K562 (cell line): Measurements from ENCODE around the gene TRPM4. TPM values are rescaled to one million over a fixed set of nuclear protein-coding genes. Genes with fewer than 3 reads are reported as not detected.

Experiments used
- DDX20 ChIP-seq: fragments of 450-650 bp; IDR thresholded peaks from 2 replicates; pipeline ENCODE4 v1.6.1; 2016; ENCODE audit warnings: missing genetic modification characterization, low read depth, mild to moderate bottlenecking, missing compliant biosample characterization, moderate library complexity
- RBM34 ChIP-seq: fragments of 200-400 bp; formaldehyde crosslinking; IDR thresholded peaks from 2 replicates; pipeline ENCODE4 v1.6.1; 2018; ENCODE audit warnings: low read length, borderline replicate concordance; ENCODE audit not compliant: insufficient read depth
- polyA plus RNA-seq, 8 experiments: library from polyadenylated mRNA; depleted of rRNA in 4 of 8; stranded (reverse) in 5 of 8; unstranded in 3 of 8; fragments of >200 nt; fragmentation: Nextera tagmentation in 2 of 8; fragmentation: Illumina TruSeq in 1 of 8; extraction: Ambion mirVana in 2 of 8; extraction: Trizol in 1 of 8; gene quantifications; 2 replicates each; pipeline versions ENCODE4 v1.2.1 to v1.2.3, GENCODE V29; 2011 to 2014; ENCODE audit warnings: inconsistent platforms in 1 of 8, missing spikeins in 1 of 8
- total RNA-seq, 7 experiments: library from RNA; depleted of rRNA in 6 of 7; stranded (reverse); fragments of >200 nt in 6 of 7; fragmentation: Illumina TruSeq in 2 of 7; extraction: Trizol in 2 of 7; gene quantifications; 2 replicates each; pipeline versions ENCODE4 v1.2.1 to v1.2.3, GENCODE V29; 2011 to 2021; ENCODE audit warnings: low replicate concordance in 1 of 7
- TF ChIP-seq, protein P1 (sequence below): sonication (generic); formaldehyde crosslinking; IDR thresholded peaks from 2 replicates; pipeline ENCODE4 v1.8.0; 2022; ENCODE audit warnings: mild to moderate bottlenecking, missing genetic modification reagents
- TF ChIP-seq, protein P2 (sequence below): sonication (generic); formaldehyde crosslinking; IDR thresholded peaks from 2 replicates; pipeline ENCODE4 v1.8.1; 2023; ENCODE audit warnings: mild to moderate bottlenecking, missing genetic modification reagents
- TF ChIP-seq, protein P3 (sequence below), 2 experiments: fragments of 150-350 bp in 1 of 2; IDR thresholded peaks; 2 replicates each; pipeline ENCODE4 v1.6.1; 2012 to 2016; ENCODE audit warnings: low read depth in 2 of 2, low read length in 2 of 2, mild to moderate bottlenecking in 1 of 2, moderate library complexity in 1 of 2
- TF ChIP-seq, protein P4 (sequence below): sonication (generic); formaldehyde crosslinking; IDR thresholded peaks from 2 replicates; pipeline ENCODE4 v1.8.0; 2022; ENCODE audit warnings: missing genetic modification reagents, mild to moderate bottlenecking, borderline replicate concordance
- TF ChIP-seq, protein P5 (sequence below): fragments of 450-650 bp; formaldehyde crosslinking; IDR thresholded peaks from 2 replicates; pipeline ENCODE4 v1.4.0; 2020; ENCODE audit warnings: mild to moderate bottlenecking, moderate library complexity
- TF ChIP-seq, protein P6 (sequence below), 2 experiments: fragments of 450-650 bp in 1 of 2; sonication (generic) in 1 of 2; formaldehyde crosslinking in 1 of 2; IDR thresholded peaks in 1 of 2; conservative IDR thresholded peaks in 1 of 2; 2 replicates each; pipeline versions ENCODE4 v1.6.1 to v1.8.1; 2016 to 2023; ENCODE audit warnings: mild to moderate bottlenecking in 2 of 2, moderate library complexity in 2 of 2, inconsistent platforms in 1 of 2, missing genetic modification reagents in 1 of 2

Gene TRPM4
- total and polyA plus RNA-seq, 9 of the 15 experiments (the other 6 are each of a cell fraction or from before 2014, with no cell fraction given) = 6.5 to 45.4 (median 15.2) TPM

DNA sequence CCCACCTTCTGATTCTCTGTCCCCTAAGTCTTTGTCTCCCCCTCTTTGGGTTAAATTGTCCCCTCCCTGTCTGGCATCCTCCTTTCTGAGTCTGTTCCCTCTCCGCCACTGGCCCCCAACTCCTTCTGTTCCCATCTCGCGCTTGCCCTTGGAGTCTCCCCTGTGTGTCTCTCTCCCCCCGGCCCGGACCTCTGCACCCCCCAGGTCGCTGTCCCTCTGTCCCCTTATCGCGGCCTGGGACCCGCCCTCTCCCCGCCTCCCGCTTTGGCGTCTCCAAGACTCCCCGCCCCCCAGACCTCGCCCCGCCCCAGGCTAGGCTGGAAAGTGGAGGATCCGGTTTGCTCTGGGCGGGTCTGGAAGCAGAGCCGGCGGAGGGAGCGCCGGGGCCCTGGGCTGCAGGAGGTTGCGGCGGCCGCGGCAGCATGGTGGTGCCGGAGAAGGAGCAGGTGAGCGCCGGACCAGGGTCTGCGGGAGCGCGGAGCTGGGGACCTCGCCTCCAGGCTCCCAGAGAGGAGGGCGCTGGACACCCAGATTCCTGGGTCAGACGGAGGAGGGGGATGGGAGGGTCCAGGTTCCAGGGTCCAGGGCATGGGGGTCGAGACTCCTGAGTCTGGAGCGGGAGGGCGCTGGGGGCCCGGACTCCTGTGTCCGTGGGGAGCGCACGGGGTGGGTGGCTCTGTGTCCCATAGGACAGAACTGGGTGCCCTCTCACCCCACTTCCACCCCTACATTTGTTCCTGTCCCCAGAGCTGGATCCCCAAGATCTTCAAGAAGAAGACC, at the start of gene TRPM4 (continued):
- TF ChIP-seq, protein P1, sequence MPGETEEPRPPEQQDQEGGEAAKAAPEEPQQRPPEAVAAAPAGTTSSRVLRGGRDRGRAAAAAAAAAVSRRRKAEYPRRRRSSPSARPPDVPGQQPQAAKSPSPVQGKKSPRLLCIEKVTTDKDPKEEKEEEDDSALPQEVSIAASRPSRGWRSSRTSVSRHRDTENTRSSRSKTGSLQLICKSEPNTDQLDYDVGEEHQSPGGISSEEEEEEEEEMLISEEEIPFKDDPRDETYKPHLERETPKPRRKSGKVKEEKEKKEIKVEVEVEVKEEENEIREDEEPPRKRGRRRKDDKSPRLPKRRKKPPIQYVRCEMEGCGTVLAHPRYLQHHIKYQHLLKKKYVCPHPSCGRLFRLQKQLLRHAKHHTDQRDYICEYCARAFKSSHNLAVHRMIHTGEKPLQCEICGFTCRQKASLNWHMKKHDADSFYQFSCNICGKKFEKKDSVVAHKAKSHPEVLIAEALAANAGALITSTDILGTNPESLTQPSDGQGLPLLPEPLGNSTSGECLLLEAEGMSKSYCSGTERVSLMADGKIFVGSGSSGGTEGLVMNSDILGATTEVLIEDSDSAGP = no peak
- TF ChIP-seq, protein P2, sequence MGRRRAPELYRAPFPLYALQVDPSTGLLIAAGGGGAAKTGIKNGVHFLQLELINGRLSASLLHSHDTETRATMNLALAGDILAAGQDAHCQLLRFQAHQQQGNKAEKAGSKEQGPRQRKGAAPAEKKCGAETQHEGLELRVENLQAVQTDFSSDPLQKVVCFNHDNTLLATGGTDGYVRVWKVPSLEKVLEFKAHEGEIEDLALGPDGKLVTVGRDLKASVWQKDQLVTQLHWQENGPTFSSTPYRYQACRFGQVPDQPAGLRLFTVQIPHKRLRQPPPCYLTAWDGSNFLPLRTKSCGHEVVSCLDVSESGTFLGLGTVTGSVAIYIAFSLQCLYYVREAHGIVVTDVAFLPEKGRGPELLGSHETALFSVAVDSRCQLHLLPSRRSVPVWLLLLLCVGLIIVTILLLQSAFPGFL = no peak
- TF ChIP-seq, protein P3, sequence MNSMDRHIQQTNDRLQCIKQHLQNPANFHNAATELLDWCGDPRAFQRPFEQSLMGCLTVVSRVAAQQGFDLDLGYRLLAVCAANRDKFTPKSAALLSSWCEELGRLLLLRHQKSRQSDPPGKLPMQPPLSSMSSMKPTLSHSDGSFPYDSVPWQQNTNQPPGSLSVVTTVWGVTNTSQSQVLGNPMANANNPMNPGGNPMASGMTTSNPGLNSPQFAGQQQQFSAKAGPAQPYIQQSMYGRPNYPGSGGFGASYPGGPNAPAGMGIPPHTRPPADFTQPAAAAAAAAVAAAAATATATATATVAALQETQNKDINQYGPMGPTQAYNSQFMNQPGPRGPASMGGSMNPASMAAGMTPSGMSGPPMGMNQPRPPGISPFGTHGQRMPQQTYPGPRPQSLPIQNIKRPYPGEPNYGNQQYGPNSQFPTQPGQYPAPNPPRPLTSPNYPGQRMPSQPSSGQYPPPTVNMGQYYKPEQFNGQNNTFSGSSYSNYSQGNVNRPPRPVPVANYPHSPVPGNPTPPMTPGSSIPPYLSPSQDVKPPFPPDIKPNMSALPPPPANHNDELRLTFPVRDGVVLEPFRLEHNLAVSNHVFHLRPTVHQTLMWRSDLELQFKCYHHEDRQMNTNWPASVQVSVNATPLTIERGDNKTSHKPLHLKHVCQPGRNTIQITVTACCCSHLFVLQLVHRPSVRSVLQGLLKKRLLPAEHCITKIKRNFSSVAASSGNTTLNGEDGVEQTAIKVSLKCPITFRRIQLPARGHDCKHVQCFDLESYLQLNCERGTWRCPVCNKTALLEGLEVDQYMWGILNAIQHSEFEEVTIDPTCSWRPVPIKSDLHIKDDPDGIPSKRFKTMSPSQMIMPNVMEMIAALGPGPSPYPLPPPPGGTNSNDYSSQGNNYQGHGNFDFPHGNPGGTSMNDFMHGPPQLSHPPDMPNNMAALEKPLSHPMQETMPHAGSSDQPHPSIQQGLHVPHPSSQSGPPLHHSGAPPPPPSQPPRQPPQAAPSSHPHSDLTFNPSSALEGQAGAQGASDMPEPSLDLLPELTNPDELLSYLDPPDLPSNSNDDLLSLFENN (IDR thresholded peaks at IDR 0.05; ENCODE audit: low read depth in 2 of 2, low read length in 2 of 2) = 0 out of 4 replicates have a peak, but pooled peaks of 1 of the 2 experiments have one; percentile 30
- TF ChIP-seq DDX20 (no peak), RBM34 (no peak)
- TF ChIP-seq, protein P4, sequence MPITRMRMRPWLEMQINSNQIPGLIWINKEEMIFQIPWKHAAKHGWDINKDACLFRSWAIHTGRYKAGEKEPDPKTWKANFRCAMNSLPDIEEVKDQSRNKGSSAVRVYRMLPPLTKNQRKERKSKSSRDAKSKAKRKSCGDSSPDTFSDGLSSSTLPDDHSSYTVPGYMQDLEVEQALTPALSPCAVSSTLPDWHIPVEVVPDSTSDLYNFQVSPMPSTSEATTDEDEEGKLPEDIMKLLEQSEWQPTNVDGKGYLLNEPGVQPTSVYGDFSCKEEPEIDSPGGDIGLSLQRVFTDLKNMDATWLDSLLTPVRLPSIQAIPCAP (CRISPR knock-in tag) = no peak
- TF ChIP-seq, protein P5, sequence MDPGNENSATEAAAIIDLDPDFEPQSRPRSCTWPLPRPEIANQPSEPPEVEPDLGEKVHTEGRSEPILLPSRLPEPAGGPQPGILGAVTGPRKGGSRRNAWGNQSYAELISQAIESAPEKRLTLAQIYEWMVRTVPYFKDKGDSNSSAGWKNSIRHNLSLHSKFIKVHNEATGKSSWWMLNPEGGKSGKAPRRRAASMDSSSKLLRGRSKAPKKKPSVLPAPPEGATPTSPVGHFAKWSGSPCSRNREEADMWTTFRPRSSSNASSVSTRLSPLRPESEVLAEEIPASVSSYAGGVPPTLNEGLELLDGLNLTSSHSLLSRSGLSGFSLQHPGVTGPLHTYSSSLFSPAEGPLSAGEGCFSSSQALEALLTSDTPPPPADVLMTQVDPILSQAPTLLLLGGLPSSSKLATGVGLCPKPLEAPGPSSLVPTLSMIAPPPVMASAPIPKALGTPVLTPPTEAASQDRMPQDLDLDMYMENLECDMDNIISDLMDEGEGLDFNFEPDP (CRISPR knock-in tag) = no peak
- TF ChIP-seq, protein P6, sequence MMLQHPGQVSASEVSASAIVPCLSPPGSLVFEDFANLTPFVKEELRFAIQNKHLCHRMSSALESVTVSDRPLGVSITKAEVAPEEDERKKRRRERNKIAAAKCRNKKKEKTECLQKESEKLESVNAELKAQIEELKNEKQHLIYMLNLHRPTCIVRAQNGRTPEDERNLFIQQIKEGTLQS (IDR thresholded peaks at IDR 0.05) = no peak
- TF ChIP-seq, protein P6 (CRISPR knock-in tag; conservative IDR thresholded peaks at IDR 0.05) = no peak
